Activated CD8-positive, alpha-beta T cell treated with anti-CD3 and anti-CD28 coated beads for 36 hours (primary cell): ENCODE results near the gene SOS2. TPM values are rescaled to one million over a fixed set of nuclear protein-coding genes. Genes with fewer than 3 reads are reported as not detected.

Source experiments
- ATAC-seq: fragments of 200-7000 bp; cut with Tn5 transposase; one replicate; pipeline ENCODE4 v1.10.0; 2021; ENCODE audit warnings: mild to moderate bottlenecking, moderate library complexity
- CTCF ChIA-PET: fragments of 350-600 bp; sonication (Branson Sonifier 250); formaldehyde crosslinking; loops from one replicate; lab custom pipeline; 2021; ENCODE audit warnings: antibody characterized with exemption; lab: Charles Lee
- POLR2A ChIA-PET: fragments of 350-600 bp; sonication (Branson Sonifier 250); formaldehyde crosslinking; loops from one replicate; lab custom pipeline; 2021; ENCODE audit warnings: antibody characterized with exemption; lab: Charles Lee
- DNase-seq: peaks from one replicate; pipeline ENCODE4 v3.0.0-alpha.2; 2020
- H3K27ac Mint-ChIP-seq: one replicate; pipeline ENCODE4 v1.8.0; 2021; ENCODE audit warnings: mild to moderate bottlenecking, mixed read lengths
- H3K27me3 Mint-ChIP-seq: one replicate; pipeline ENCODE4 v1.8.0; 2021; ENCODE audit warnings: mixed read lengths
- H3K36me3 Mint-ChIP-seq: one replicate; pipeline ENCODE4 v1.8.0; 2021; ENCODE audit warnings: low read depth, mixed read lengths
- H3K4me1 Mint-ChIP-seq: one replicate; pipeline ENCODE4 v1.8.0; 2021; ENCODE audit warnings: low read depth, mixed read lengths
- H3K4me3 Mint-ChIP-seq: one replicate; pipeline ENCODE4 v1.8.0; 2021; ENCODE audit warnings: mild to moderate bottlenecking, moderate library complexity, mixed read lengths
- H3K9me3 Mint-ChIP-seq: one replicate; pipeline ENCODE4 v1.8.0; 2021; ENCODE audit warnings: mixed read lengths
- CTCF ChIP-seq: fragments of 200-600 bp; IDR thresholded peaks from one replicate; pipeline ENCODE4 v1.8.0; 2022; ENCODE audit warnings: antibody characterized with exemption, mild to moderate bottlenecking
- intact Hi-C: fragments of 100-400 bp; cut with micrococcal nuclease; formaldehyde crosslinking; loops from one replicate; pipeline ENCODE4 v1.10.0; 2022
- total RNA-seq, 2 experiments: library from RNA; stranded (reverse); gene quantifications; one replicate each; pipeline ENCODE4 v1.2.3, GENCODE V29; 2021

The SOS2 gene
- total RNA-seq, 2 experiments from 2014 or later, result 14.7 to 16.4 TPM

GRCh38 chr14:50093496-50093895 is 137.9 kb downstream of the SOS2 start:
- intact Hi-C loops, result no loop called here
- Mint-ChIP-seq H3K4me1 (peaks cover 79% of the 10 kb centered on the region), H3K27me3 (no peaks in the 10 kb centered on the region), H3K27ac (peak overlapping the region; percentile 61), H3K9me3 (peaks cover 2% of the 10 kb centered on the region), H3K36me3 (peaks cover 23% of the 10 kb centered on the region), H3K4me3 (no peak overlapping the region)
- ATAC-seq (no peak), DNase-seq (no peak)
- ChIA-PET POLR2A (interaction anchor here (0.8 to 2.5 kb wide), 10 partner anchors 8 to 231 kb away, joined by 3 to 13 read pairs (median 4); no protein-coding TSS in a partner anchor), CTCF (interaction anchor here (1.0 to 1.8 kb wide), 5 partner anchors 9 to 236 kb away, joined by 3 to 5 read pairs (median 3); no protein-coding TSS in a partner anchor)
- no peak for TF ChIP-seq CTCF

GRCh38 chr14:50092006-50092555 is 139.3 kb downstream of the SOS2 start:
- Mint-ChIP-seq H3K4me1 (peaks cover 84% of the 10 kb centered on the region), H3K36me3 (peaks cover 24% of the 10 kb centered on the region), H3K27me3 (no peaks in the 10 kb centered on the region), H3K4me3 (no peak overlapping the region), H3K27ac (peak overlapping the region; percentile 20), H3K9me3 (peaks cover 2% of the 10 kb centered on the region)
- ChIA-PET CTCF (interaction anchor here (0.8 to 7.4 kb wide), 10 partner anchors 11 to 240 kb away, joined by 3 to 51 read pairs (median 4); partner anchors contain the start of gene NEMF), POLR2A (interaction anchor here (0.6 to 2.5 kb wide), 5 partner anchors 9 to 68 kb away, joined by 3 to 13 read pairs (median 5); no protein-coding TSS in a partner anchor)
- no peak for TF ChIP-seq CTCF
- no peak for ATAC-seq
- DNase-seq, result no peak
- intact Hi-C loops, result no loop called here

GRCh38 chr14:50091240-50091913 is 140.0 kb downstream of the SOS2 start:
- peaks cover 20% of the 10 kb centered on the region for H3K36me3 Mint-ChIP-seq
- intact Hi-C loops, result no loop called here
- peaks cover 82% of the 10 kb centered on the region for H3K4me1 Mint-ChIP-seq
- no peaks in the 10 kb centered on the region for H3K27me3 Mint-ChIP-seq
- no peak overlapping the region for H3K4me3 Mint-ChIP-seq
- no peak for TF ChIP-seq CTCF
- H3K9me3 Mint-ChIP-seq, result peaks cover 2% of the 10 kb centered on the region
- ChIA-PET POLR2A (interaction anchor here (0.6 to 2.5 kb wide), 13 partner anchors 9 to 229 kb away, joined by 3 to 13 read pairs (median 4); no protein-coding TSS in a partner anchor), CTCF (interaction anchor here (0.6 to 7.4 kb wide), 11 partner anchors 12 to 239 kb away, joined by 3 to 51 read pairs (median 3); partner anchors contain the start of gene NEMF)
- ATAC-seq, result no peak
- no peak for DNase-seq
- peak overlapping the region; percentile 67 for H3K27ac Mint-ChIP-seq

GRCh38 chr14:50089208-50089607 is 142.2 kb downstream of the SOS2 start:
- intact Hi-C loops, result no loop called here
- ATAC-seq, result no peak
- Mint-ChIP-seq H3K36me3 (peaks cover 21% of the 10 kb centered on the region), H3K4me3 (no peak overlapping the region), H3K9me3 (no peaks in the 10 kb centered on the region), H3K27me3 (no peaks in the 10 kb centered on the region), H3K4me1 (peaks cover 94% of the 10 kb centered on the region), H3K27ac (peak overlapping the region; percentile 69)
- TF ChIP-seq CTCF, result no peak
- ChIA-PET POLR2A (interaction anchor here (0.7 to 5.5 kb wide), 6 partner anchors 22 to 197 kb away, joined by 3 to 47 read pairs (median 4); partner anchors contain the start of gene ARF6), CTCF (interaction anchor here (1.0 to 7.4 kb wide), 6 partner anchors 9 to 226 kb away, joined by 3 to 51 read pairs (median 8); no protein-coding TSS in a partner anchor)
- DNase-seq, result peak; percentile 49
